Stimulated activated CD4-positive, alpha-beta T cell treated with anti-CD3 and anti-CD28 coated beads, TNF-alpha, amount 100 ng/mL, for 1 hour (primary cell): ENCODE measurements around the gene COL4A1.

Experiments used
- DNase-seq, 3 donors: peaks; one replicate each; pipeline ENCODE4 v3.0.0-alpha.2; 2020; ENCODE audit warnings: low read depth in 3 of 3, low spot score in 1 of 3

The COL4A1 gene

GRCh38 chr13:110306960-110307766, at the start of gene COL4A1, which contains the start of gene COL4A2:
TSS of gene COL4A1 (minus strand) at chr13:110307157. CDS start at chr13:110307027, 130 bp downstream.
TSS of gene COL4A2 (plus strand) at chr13:110307284. CDS start at chr13:110307904, 620 bp downstream.
- DNase-seq = no peak

GRCh38 chr13:110356362-110356761, 49.4 kb upstream of the COL4A1 start:
- no peak for DNase-seq

GRCh38 chr13:110354715-110355473, 47.9 kb upstream of the COL4A1 start:
- DNase-seq = no peak

GRCh38 chr13:110354123-110354627, 47.2 kb upstream of the COL4A1 start:
- no peak for DNase-seq

GRCh38 chr13:110353339-110353977, 46.5 kb upstream of the COL4A1 start:
- no peak for DNase-seq

GRCh38 chr13:110352735-110353134, 45.8 kb upstream of the COL4A1 start:
- DNase-seq = no peak

- no peak for DNase-seq
These were observed 44.9 kb upstream of the COL4A1 start for GRCh38 chr13:110351636-110352420.

GRCh38 chr13:110350509-110350908, 43.6 kb upstream of the COL4A1 start:
- no peak for DNase-seq

- DNase-seq = no peak
These were observed 43.1 kb upstream of the COL4A1 start for GRCh38 chr13:110350049-110350448.

GRCh38 chr13:110349239-110349638, 42.3 kb upstream of the COL4A1 start:
- no peak for DNase-seq

- no peak for DNase-seq
These were observed 41.5 kb upstream of the COL4A1 start for GRCh38 chr13:110348309-110349105.

GRCh38 chr13:110347535-110348308, 40.8 kb upstream of the COL4A1 start:
- DNase-seq = no peak

- no peak for DNase-seq
These were observed 40.1 kb upstream of the COL4A1 start for GRCh38 chr13:110347088-110347487.

GRCh38 chr13:110346661-110347067, 39.7 kb upstream of the COL4A1 start:
- no peak for DNase-seq

GRCh38 chr13:110345701-110346100, 38.7 kb upstream of the COL4A1 start:
- no peak for DNase-seq

- DNase-seq = no peak
These were observed 38.3 kb upstream of the COL4A1 start for GRCh38 chr13:110345266-110345665.

- no peak for DNase-seq
These were observed 37.4 kb upstream of the COL4A1 start for GRCh38 chr13:110344320-110344719.

GRCh38 chr13:110343241-110343865, 36.4 kb upstream of the COL4A1 start:
- DNase-seq = no peak

- DNase-seq = no peak
These were observed 35.5 kb upstream of the COL4A1 start for GRCh38 chr13:110342474-110342873.
